Measurements from ENCODE around the gene DENND2C. TPM values are rescaled to one million over a fixed set of nuclear protein-coding genes. Genes with fewer than 3 reads are reported as not detected.

DENND2C gene
- total RNA-seq, 1 donor = 4.8 TPM

DNA sequence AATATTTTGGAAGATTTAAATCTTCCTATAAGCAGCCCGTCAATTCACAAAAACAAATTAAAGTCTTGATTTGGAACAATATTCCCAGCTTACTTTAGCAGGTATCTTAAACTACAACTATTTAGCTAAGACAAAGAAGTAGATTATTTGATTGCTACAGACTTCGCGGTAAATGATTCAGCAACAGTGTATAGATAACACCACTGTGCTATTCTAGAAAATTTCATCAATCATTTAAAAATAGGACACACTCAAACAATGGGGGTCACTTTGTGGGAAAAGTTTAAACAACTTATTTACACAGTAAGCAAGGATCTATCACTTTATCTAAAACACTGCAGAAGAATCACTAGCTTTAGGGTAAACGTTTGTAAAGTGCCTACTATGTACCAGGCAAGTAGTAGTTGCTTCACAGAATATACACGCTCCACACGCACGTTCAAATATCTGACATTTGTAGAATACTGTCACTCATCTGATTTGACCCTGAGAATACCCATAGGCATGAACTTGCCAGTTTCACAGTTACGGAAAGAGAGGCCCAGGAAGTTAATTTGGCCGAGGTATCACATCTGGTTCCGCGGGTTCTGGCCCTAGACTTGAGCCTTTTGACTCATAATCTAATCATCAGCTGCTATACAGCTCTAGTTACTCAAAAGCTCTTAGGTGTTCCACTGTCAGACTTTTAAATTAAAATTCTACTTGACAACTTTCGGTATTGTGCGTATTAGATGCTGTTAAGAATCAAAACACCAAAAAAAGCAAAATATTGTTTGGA is 876 bp downstream of the DENND2C start:
- DNase-seq (ENCODE audit: low read depth) = peak; percentile 58

DNA sequence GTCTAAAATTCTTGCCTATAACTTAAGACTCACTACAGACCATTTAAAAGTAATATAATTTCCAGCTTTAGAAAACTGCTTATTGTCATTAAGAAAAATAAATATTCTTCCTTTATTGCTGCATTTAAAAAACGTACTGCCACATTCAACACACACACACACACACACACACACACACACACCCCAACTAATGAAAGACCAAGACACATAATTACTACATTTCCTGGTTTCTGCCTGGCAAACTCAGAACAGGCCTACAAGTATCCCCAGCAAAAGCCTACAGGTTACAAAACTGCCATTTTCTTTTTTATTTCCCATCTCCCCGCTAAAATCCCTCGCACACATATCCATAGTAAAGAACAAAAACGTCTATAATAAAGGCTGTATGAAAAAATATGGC is 1.5 kb downstream of the DENND2C start:
- no peak for DNase-seq (ENCODE audit: low read depth)

More for the DNA sequence above, 876 bp downstream of the DENND2C start:
- TF ChIP-seq, protein P1, sequence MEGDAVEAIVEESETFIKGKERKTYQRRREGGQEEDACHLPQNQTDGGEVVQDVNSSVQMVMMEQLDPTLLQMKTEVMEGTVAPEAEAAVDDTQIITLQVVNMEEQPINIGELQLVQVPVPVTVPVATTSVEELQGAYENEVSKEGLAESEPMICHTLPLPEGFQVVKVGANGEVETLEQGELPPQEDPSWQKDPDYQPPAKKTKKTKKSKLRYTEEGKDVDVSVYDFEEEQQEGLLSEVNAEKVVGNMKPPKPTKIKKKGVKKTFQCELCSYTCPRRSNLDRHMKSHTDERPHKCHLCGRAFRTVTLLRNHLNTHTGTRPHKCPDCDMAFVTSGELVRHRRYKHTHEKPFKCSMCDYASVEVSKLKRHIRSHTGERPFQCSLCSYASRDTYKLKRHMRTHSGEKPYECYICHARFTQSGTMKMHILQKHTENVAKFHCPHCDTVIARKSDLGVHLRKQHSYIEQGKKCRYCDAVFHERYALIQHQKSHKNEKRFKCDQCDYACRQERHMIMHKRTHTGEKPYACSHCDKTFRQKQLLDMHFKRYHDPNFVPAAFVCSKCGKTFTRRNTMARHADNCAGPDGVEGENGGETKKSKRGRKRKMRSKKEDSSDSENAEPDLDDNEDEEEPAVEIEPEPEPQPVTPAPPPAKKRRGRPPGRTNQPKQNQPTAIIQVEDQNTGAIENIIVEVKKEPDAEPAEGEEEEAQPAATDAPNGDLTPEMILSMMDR (IDR thresholded peaks at IDR 0.05; ENCODE audit: insufficient read depth, low read length) = no peak
- peak overlapping the region; percentile 74 for H3K4me3 ChIP-seq (ENCODE audit: low read depth, low read length)

DNA sequence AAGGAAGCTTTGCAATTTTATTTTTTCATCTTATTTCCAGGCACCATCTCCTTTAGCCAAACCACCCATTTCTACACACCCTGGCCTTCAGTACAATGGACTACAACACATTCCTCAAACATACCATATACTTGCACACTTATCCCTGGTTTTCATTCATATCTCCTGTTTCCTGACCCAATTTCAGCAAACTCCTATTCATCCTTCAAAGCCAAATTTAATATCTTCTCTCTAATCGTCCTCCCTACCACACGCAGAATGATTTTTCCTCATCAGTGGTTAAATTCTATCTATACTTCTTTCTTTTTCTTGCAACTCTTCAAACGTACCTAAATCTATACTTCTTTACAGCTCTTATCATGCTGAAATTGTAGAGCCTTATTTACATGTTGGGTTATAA is 2.9 kb downstream of the DENND2C start:
- TF ChIP-seq, protein P1 (IDR thresholded peaks at IDR 0.05; ENCODE audit: insufficient read depth, low read length) = no peak
- DNase-seq (ENCODE audit: low read depth) = no peak
- no peak overlapping the region for H3K4me3 ChIP-seq (ENCODE audit: low read depth, low read length)

More for the DNA sequence above, 1.5 kb downstream of the DENND2C start:
- TF ChIP-seq, protein P1 (IDR thresholded peaks at IDR 0.05; ENCODE audit: insufficient read depth, low read length) = no peak
- H3K4me3 ChIP-seq (ENCODE audit: low read depth, low read length) = no peak overlapping the region

DNA sequence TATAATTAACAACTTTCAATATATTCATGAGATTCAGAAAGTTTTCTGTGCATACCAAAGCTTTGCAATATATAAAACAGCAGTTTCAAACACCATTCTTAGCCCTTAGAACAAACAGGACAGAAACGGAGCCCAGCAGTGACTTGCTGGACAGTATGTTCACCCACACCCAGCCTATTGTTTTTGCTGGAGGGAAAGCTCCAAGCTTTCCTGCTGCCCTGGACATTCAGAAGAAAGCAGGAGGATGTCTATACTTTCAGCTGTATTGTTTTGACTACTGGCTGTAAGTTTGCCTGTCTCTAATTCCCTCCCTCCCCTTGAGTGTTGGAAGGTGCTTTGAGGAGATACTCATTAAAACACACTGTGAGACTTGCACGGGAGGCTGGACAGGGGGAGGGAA is 9.6 kb downstream of the DENND2C start:
- peak; percentile 3 for DNase-seq (ENCODE audit: low read depth)
- H3K4me3 ChIP-seq (ENCODE audit: low read depth, low read length) = no peak overlapping the region
- TF ChIP-seq, protein P1 (IDR thresholded peaks at IDR 0.05; ENCODE audit: insufficient read depth, low read length) = no peak

DNA sequence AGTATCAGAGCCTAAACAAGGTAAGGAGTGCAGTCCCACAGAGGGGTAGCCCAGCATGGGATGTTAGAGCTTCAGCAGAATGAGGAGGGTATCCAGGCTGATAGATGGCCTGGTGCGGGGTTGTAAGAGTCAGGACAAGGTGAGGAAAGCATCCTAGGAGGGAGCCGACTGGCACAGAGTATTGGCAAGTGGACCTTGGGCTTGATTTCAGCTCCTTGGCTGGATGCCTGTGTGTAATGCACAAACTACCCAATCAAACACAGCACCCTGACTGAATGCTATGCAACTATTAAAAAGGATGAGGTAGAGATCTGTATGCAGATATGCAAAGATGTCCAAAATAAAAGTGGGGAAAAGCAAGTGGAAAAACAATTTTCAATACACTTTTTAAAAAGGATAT is 18.0 kb downstream of the DENND2C start:
- TF ChIP-seq, protein P1 (IDR thresholded peaks at IDR 0.05; ENCODE audit: insufficient read depth, low read length) = no peak
- no peak overlapping the region for H3K4me3 ChIP-seq (ENCODE audit: low read depth, low read length)
- DNase-seq (ENCODE audit: low read depth) = no peak

DNA sequence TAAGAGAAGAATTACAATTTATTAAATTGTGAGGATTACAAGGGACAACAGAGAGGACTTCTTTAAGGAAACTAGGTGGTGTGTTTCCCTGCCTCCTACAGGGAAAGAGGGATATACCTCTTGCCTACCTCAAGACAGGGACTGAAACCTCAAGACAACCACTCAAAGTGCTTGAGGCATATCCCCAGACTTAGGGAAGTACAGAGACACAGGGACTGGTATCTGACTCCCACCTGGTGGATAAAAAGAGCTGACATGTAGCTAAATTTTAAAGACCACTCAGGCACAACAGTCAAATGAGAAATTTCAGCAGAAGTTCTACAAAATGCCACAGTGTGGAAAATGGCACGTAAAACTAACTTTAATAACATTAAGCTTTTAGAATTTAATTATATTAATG is 21.3 kb downstream of the DENND2C start:
- H3K4me3 ChIP-seq (ENCODE audit: low read depth, low read length) = no peak overlapping the region
- TF ChIP-seq, protein P1 (IDR thresholded peaks at IDR 0.05; ENCODE audit: insufficient read depth, low read length) = no peak
- no peak for DNase-seq (ENCODE audit: low read depth)
